HEK293T (cell line): ENCODE measurements around the gene TUFM.
A peak's percentile ranks its signal among the peaks of the same experiment; 100 is the strongest.

Source experiments
- CTCF ChIA-PET: fragments of 350-600 bp; formaldehyde crosslinking; extraction: SDS; loops from one replicate; lab custom pipeline; 2021; ENCODE audit warnings: antibody characterized with exemption, inconsistent platforms; lab: Yijun Ruan, JAX
- POLR2A ChIA-PET: fragments of 350-600 bp; formaldehyde crosslinking; extraction: SDS; loops from one replicate; lab custom pipeline; 2020; ENCODE audit warnings: antibody characterized with exemption, inconsistent platforms; lab: Yijun Ruan, JAX
- DNase-seq: peaks from one replicate; pipeline ENCODE4 v3.0.0; 2012; ENCODE audit warnings: mixed read lengths; ENCODE audit errors: extremely low spot score
- ARNT ChIP-seq: fragments of 450-650 bp; IDR thresholded peaks from 2 replicates; pipeline ENCODE4 v1.6.1; 2017; ENCODE audit warnings: mild to moderate bottlenecking
- BHLHE40 ChIP-seq: fragments of 450-650 bp; IDR thresholded peaks from 2 replicates; pipeline ENCODE4 v1.6.1; 2016; ENCODE audit warnings: mild to moderate bottlenecking, moderate library complexity, borderline replicate concordance
- CTBP1 ChIP-seq: fragments of 450-650 bp; IDR thresholded peaks from 2 replicates; pipeline ENCODE4 v1.6.1; 2016; ENCODE audit warnings: borderline replicate concordance
- ELF4 ChIP-seq: fragments of 450-650 bp; IDR thresholded peaks from 2 replicates; pipeline ENCODE4 v1.6.1; 2017; ENCODE audit warnings: antibody characterized with exemption
- FOXA1 ChIP-seq: fragments of 450-650 bp; IDR thresholded peaks from 2 replicates; pipeline ENCODE4 v1.6.1; 2016; ENCODE audit warnings: mild to moderate bottlenecking
- FOXK2 ChIP-seq: fragments of 450-650 bp; IDR thresholded peaks from 2 replicates; pipeline ENCODE4 v1.6.1; 2016; ENCODE audit warnings: mild to moderate bottlenecking
- FOXM1 ChIP-seq: fragments of 450-650 bp; IDR thresholded peaks from 2 replicates; pipeline ENCODE4 v1.6.1; 2017; ENCODE audit warnings: mild to moderate bottlenecking, borderline replicate concordance
- HDGF ChIP-seq: fragments of 450-650 bp; IDR thresholded peaks from 2 replicates; pipeline ENCODE4 v1.6.1; 2017; ENCODE audit warnings: antibody characterized with exemption, borderline replicate concordance
- L3MBTL2 ChIP-seq: fragments of 450-650 bp; conservative IDR thresholded peaks from 2 replicates; pipeline ENCODE4 v1.6.1; 2016; ENCODE audit warnings: mild to moderate bottlenecking
- LEF1 ChIP-seq: fragments of 450-650 bp; IDR thresholded peaks from 2 replicates; pipeline ENCODE4 v1.6.1; 2017; ENCODE audit warnings: mild to moderate bottlenecking, borderline replicate concordance
- NFRKB ChIP-seq: fragments of 450-650 bp; IDR thresholded peaks from 2 replicates; pipeline ENCODE4 v1.6.1; 2016; ENCODE audit warnings: mild to moderate bottlenecking, moderate library complexity
- PKNOX1 ChIP-seq: fragments of 450-650 bp; IDR thresholded peaks from 2 replicates; pipeline ENCODE4 v1.6.1; 2016
- SP1 ChIP-seq: fragments of 450-650 bp; IDR thresholded peaks from 2 replicates; pipeline ENCODE4 v1.6.1; 2017
- SUZ12 ChIP-seq: fragments of 450-650 bp; IDR thresholded peaks from 2 replicates; pipeline ENCODE4 v1.6.1; 2016; ENCODE audit warnings: mild to moderate bottlenecking
- TARDBP ChIP-seq: fragments of 450-650 bp; IDR thresholded peaks from 2 replicates; pipeline ENCODE4 v1.6.1; 2016
- ZNF384 ChIP-seq: fragments of 450-650 bp; IDR thresholded peaks from 2 replicates; pipeline ENCODE4 v1.6.1; 2016

Gene TUFM

GRCh38 chr16:28829747-28830146, 16.4 kb downstream of the TUFM start:
- POLR2A ChIA-PET, result no interaction called here
- TF ChIP-seq FOXK2, result no peak
- no peak for TF ChIP-seq TARDBP
- TF ChIP-seq PKNOX1, result no peak
- no peak for TF ChIP-seq ARNT
- no peak for TF ChIP-seq SP1
- TF ChIP-seq LEF1, result no peak
- no peak for TF ChIP-seq FOXM1
- no peak for TF ChIP-seq ELF4
- no peak for TF ChIP-seq BHLHE40
- TF ChIP-seq ZNF384, result no peak
- no peak for TF ChIP-seq NFRKB
- TF ChIP-seq FOXA1, result no peak
- TF ChIP-seq L3MBTL2, result no peak
- TF ChIP-seq CTBP1, result no peak
- TF ChIP-seq SUZ12, result no peak
- no peak for TF ChIP-seq HDGF
- CTCF ChIA-PET, result no interaction called here
- DNase-seq, result no peak

GRCh38 chr16:28826141-28826540, 20.0 kb downstream of the TUFM start:
- POLR2A ChIA-PET, result no interaction called here
- CTCF ChIA-PET, result no interaction called here
- TF ChIP-seq HDGF (no peak), L3MBTL2 (no peak), FOXM1 (no peak), ZNF384 (no peak), ARNT (no peak), LEF1 (no peak), PKNOX1 (no peak), BHLHE40 (no peak), FOXA1 (no peak), TARDBP (no peak)
- DNase-seq, result no peak

- no peak for DNase-seq
- TF ChIP-seq BHLHE40, result no peak
- ChIA-PET POLR2A (interaction anchor here (0.6 to 4.7 kb wide), 4 partner anchors 12 to 121 kb away, joined by 3 to 54 read pairs (median 29); partner anchors contain the start of genes SH2B1 and TUFM), CTCF (interaction anchor here (1.4 kb wide), 1 partner anchor 120 kb away, joined by 3 read pairs; no protein-coding TSS in a partner anchor)
Observed at GRCh38 chr16:28824717-28824973, 21.5 kb downstream of the TUFM start.

GRCh38 chr16:28823873-28824716, 22.1 kb downstream of the TUFM start:
- no peak for TF ChIP-seq FOXK2
- TF ChIP-seq BHLHE40, result no peak
- TF ChIP-seq LEF1, result no peak
- TF ChIP-seq SP1, result no peak
- TF ChIP-seq FOXM1, result no peak; the same call in 1 of the 2 replicates
- no peak for TF ChIP-seq HDGF
- no peak for TF ChIP-seq CTBP1
- TF ChIP-seq ELF4, result no peak
- no peak for TF ChIP-seq SUZ12
- TF ChIP-seq ARNT, result no peak
- TF ChIP-seq FOXA1, result no peak
- TF ChIP-seq ZNF384, result no peak
- TF ChIP-seq NFRKB, result no peak
- ChIA-PET POLR2A (interaction anchor here (0.6 to 4.7 kb wide), 13 partner anchors 8 to 121 kb away, joined by 3 to 54 read pairs (median 7); partner anchors contain the start of genes SH2B1 and TUFM), CTCF (interaction anchor here (1.4 kb wide), 1 partner anchor 121 kb away, joined by 3 read pairs; no protein-coding TSS in a partner anchor)
- DNase-seq, result peak; percentile 93

- TF ChIP-seq NFRKB (no peak), TARDBP (no peak), SP1 (no peak), HDGF (no peak), ELF4 (no peak), L3MBTL2 (no peak), ZNF384 (no peak), FOXA1 (no peak), BHLHE40 (no peak), CTBP1 (no peak)
- DNase-seq, result no peak
- POLR2A ChIA-PET, result interaction anchor here (0.6 to 4.7 kb wide), 19 partner anchors 9 to 127 kb away, joined by 3 to 54 read pairs (median 6); partner anchors contain the start of genes NFATC2IP, SH2B1 and TUFM
- CTCF ChIA-PET, result interaction anchor here (1.4 kb wide), 1 partner anchor 122 kb away, joined by 3 read pairs; no protein-coding TSS in a partner anchor
Observed at GRCh38 chr16:28823291-28823872, 22.8 kb downstream of the TUFM start.

- CTCF ChIA-PET, result no interaction called here
- peak; percentile 92; the same call in 1 of the 2 replicates for TF ChIP-seq TARDBP
- TF ChIP-seq L3MBTL2, result peak; percentile 69
- no peak for TF ChIP-seq BHLHE40
- no peak for TF ChIP-seq SUZ12
- peak; percentile 42; the same call in 1 of the 2 replicates for TF ChIP-seq PKNOX1
- TF ChIP-seq HDGF, result no peak
- TF ChIP-seq FOXK2, result no peak
- TF ChIP-seq LEF1, result no peak
- TF ChIP-seq ZNF384, result no peak
- TF ChIP-seq FOXM1, result 0 out of 2 replicates have a peak, but pooled peaks have one; percentile 8
- no peak for TF ChIP-seq FOXA1
- TF ChIP-seq SP1, result no peak
- peak; percentile 43 for TF ChIP-seq ARNT
- TF ChIP-seq NFRKB, result no peak
- TF ChIP-seq CTBP1, result no peak; the same call in 1 of the 2 replicates
- 0 out of 2 replicates have a peak, but pooled peaks have one; percentile 6 for TF ChIP-seq ELF4
- DNase-seq, result peak; percentile 87
- POLR2A ChIA-PET, result interaction anchor here (0.6 to 4.7 kb wide), 19 partner anchors 9 to 128 kb away, joined by 3 to 54 read pairs (median 5); partner anchors contain the start of genes NFATC2IP, SH2B1 and TUFM
Observed at GRCh38 chr16:28822520-28823290, 23.4 kb downstream of the TUFM start, which contains the start of gene ATXN2L. Gene ATXN2L, plus strand, starts transcription at chr16:28822999. Its CDS starts 261 bp downstream, at chr16:28823260.
